Endothelial cell of umbilical vein (primary cell): ENCODE measurements around the gene CASP7. TPM values are rescaled to one million over a fixed set of nuclear protein-coding genes. Genes with fewer than 3 reads are reported as not detected.

ENCODE experiments used
- BruUV-seq: library from RNA; stranded (reverse); fragments of 400-500 nt; replicated peaks from 2 replicates; lab custom pipeline; 2021; lab: Mats Ljungman, UMichigan
- CTCF ChIA-PET: fragments of 300-600, 350-600 bp; sonication (Branson Sonifier 250); formaldehyde crosslinking; loops from one replicate; lab custom pipeline; 2021; ENCODE audit warnings: antibody characterized with exemption, inconsistent platforms; lab: Charles Lee
- POLR2A ChIA-PET: fragments of 300-600, 350-600 bp; sonication (Branson Sonifier 250); formaldehyde crosslinking; loops from one replicate; lab custom pipeline; 2021; ENCODE audit warnings: antibody characterized with exemption, inconsistent platforms; lab: Charles Lee
- DNase-seq: peaks from one replicate; pipeline ENCODE4 v3.0.0-alpha.2; 2011; ENCODE audit warnings: low read depth, low spot score
- FAIRE-seq: peaks from 2 replicates; lab custom pipeline; 2011; peaks lifted over from hg19 to GRCh38; lab: Jason Lieb, UNC
- H2AFZ ChIP-seq: 2 replicates; pipeline ENCODE4 v1.6.0; 2012; ENCODE audit warnings: low read depth, low read length, control low read depth, inconsistent platforms
- H3K27ac ChIP-seq: 2 replicates; pipeline ENCODE4 v1.5.1; 2011; ENCODE audit warnings: low read depth, mild to moderate bottlenecking, control low read depth, low read length, moderate library complexity; ENCODE audit not compliant: insufficient read depth
- H3K27me3 ChIP-seq, 2 experiments: 2 replicates each; pipeline versions ENCODE4 v1.6.0 to v1.6.1; 2011; ENCODE audit warnings: low read length in 2 of 2, mixed read lengths in 1 of 2; ENCODE audit not compliant: control insufficient read depth in 2 of 2, insufficient read depth in 2 of 2
- H3K36me3 ChIP-seq, 2 experiments: 2 replicates in 1 of 2; 3 replicates in 1 of 2; pipeline ENCODE4 v1.5.1; 2011; ENCODE audit warnings: low read length in 2 of 2, mild to moderate bottlenecking in 1 of 2, moderate library complexity in 1 of 2; ENCODE audit not compliant: control insufficient read depth in 2 of 2, insufficient read depth in 2 of 2; ENCODE audit errors: extremely low read depth in 1 of 2
- H3K4me1 ChIP-seq: 3 replicates; pipeline ENCODE4 v1.5.1; 2011; ENCODE audit warnings: mild to moderate bottlenecking, low read length; ENCODE audit not compliant: control insufficient read depth, insufficient read depth; ENCODE audit errors: extremely low read depth
- H3K4me2 ChIP-seq: 2 replicates; pipeline ENCODE4 v1.6.1; 2011; ENCODE audit warnings: low read length, control low read depth, mixed read lengths; ENCODE audit not compliant: insufficient read depth
- H3K4me3 ChIP-seq, 3 experiments: fragments of 200-600 bp in 1 of 3; sonication (generic), shearing (Covaris generic) in 1 of 3; replicated peaks in 1 of 3; 2 replicates each; pipeline ENCODE4 v1.5.1; 2011 to 2016; ENCODE audit warnings: control low read depth in 3 of 3, low read length in 3 of 3, mild to moderate bottlenecking in 2 of 3, inconsistent platforms in 1 of 3, low read depth in 1 of 3, moderate library complexity in 1 of 3; ENCODE audit not compliant: insufficient read depth in 1 of 3
- H3K79me2 ChIP-seq: 2 replicates; pipeline ENCODE4 v1.6.0; 2012; ENCODE audit warnings: low read length, inconsistent platforms; ENCODE audit not compliant: control insufficient read depth, insufficient read depth
- H3K9ac ChIP-seq: replicated peaks from 2 replicates; pipeline ENCODE3; 2011; ENCODE audit warnings: low read length, control low read depth; ENCODE audit not compliant: insufficient read depth; ENCODE audit errors: extremely low read depth
- H3K9me1 ChIP-seq: replicated peaks from 3 replicates; pipeline ENCODE4 v1.6.0; 2011; ENCODE audit warnings: mild to moderate bottlenecking, low read length; ENCODE audit not compliant: control insufficient read depth, insufficient read depth; ENCODE audit errors: extremely low read depth
- H3K9me3 ChIP-seq: replicated peaks from 2 replicates; pipeline ENCODE4 v1.5.1; 2012; ENCODE audit warnings: low read length, inconsistent platforms; ENCODE audit not compliant: control insufficient read depth, insufficient read depth
- H4K20me1 ChIP-seq: replicated peaks from 2 replicates; pipeline ENCODE3; 2011; ENCODE audit warnings: mild to moderate bottlenecking, low read length; ENCODE audit not compliant: control insufficient read depth, insufficient read depth; ENCODE audit errors: extremely low read depth
- CTCF ChIP-seq, 2 donors: IDR thresholded peaks; 1 replicate in 1 of 2; 2 replicates in 1 of 2; pipeline ENCODE4 v1.5.1; 2011; ENCODE audit warnings: low read length in 2 of 2, mild to moderate bottlenecking in 2 of 2, moderate library complexity in 2 of 2, control low read depth in 1 of 2, inconsistent platforms in 1 of 2, low read depth in 1 of 2; ENCODE audit not compliant: insufficient read depth in 1 of 2; ENCODE audit errors: extremely low read depth in 1 of 2
- EZH2 ChIP-seq: IDR thresholded peaks from 2 replicates; pipeline ENCODE4 v1.6.1; 2012; ENCODE audit warnings: borderline replicate concordance, low read depth, mild to moderate bottlenecking, moderate library complexity, low read length, inconsistent platforms; ENCODE audit not compliant: severe bottlenecking
- FOS ChIP-seq: IDR thresholded peaks from 2 replicates; pipeline ENCODE4 v1.6.1; 2011; ENCODE audit warnings: mild to moderate bottlenecking, low read length, moderate library complexity, borderline replicate concordance; ENCODE audit not compliant: insufficient read depth
- GATA2 ChIP-seq: IDR thresholded peaks from 2 replicates; pipeline ENCODE4 v1.7.0; 2011; ENCODE audit warnings: low read depth, mild to moderate bottlenecking, moderate library complexity, mixed read lengths, low read length; ENCODE audit not compliant: insufficient read length, insufficient read depth
- JUN ChIP-seq: IDR thresholded peaks from 2 replicates; pipeline ENCODE4 v1.6.1; 2011; ENCODE audit warnings: borderline replicate concordance, low read depth; ENCODE audit not compliant: insufficient read length, insufficient read depth
- MAX ChIP-seq: IDR thresholded peaks from 2 replicates; pipeline ENCODE4 v1.6.1; 2011; ENCODE audit not compliant: insufficient read depth, insufficient read length
- MYC ChIP-seq: IDR thresholded peaks from one replicate; pipeline ENCODE4 v1.6.1; 2011; ENCODE audit warnings: mild to moderate bottlenecking, low read depth, low read length
- POLR2A ChIP-seq: IDR thresholded peaks from 2 replicates; pipeline ENCODE4 v1.6.1; 2012; ENCODE audit warnings: low read depth, mild to moderate bottlenecking, control low read depth, low read length
- POLR2AphosphoS5 ChIP-seq: IDR thresholded peaks from 2 replicates; pipeline ENCODE4 v1.6.1; 2012; ENCODE audit warnings: low read depth, mild to moderate bottlenecking, control low read depth, low read length, moderate library complexity; ENCODE audit not compliant: insufficient read depth
- dilution Hi-C: fragments of 300-500 bp; cut with MboI; formaldehyde crosslinking; loops from one replicate; pipeline ENCODE4 v1.15.0; 2019; ENCODE audit warnings: low sequenced_read_pairs; ENCODE audit not compliant: extremely low pct_ligation_motif_present
- intact Hi-C: fragments of 100-400 bp; cut with micrococcal nuclease; formaldehyde crosslinking; loops from one replicate; pipeline ENCODE4 v1.10.0; 2022
- polyA plus RNA-seq, 4 experiments: library from polyadenylated mRNA; depleted of rRNA in 3 of 4; stranded (reverse) in 3 of 4; unstranded in 1 of 4; fragments of >200 nt; gene quantifications; 2 replicates each; pipeline versions ENCODE4 v1.2.1 to v1.2.3, GENCODE V29; 2011 to 2012; ENCODE audit warnings: missing spikeins in 1 of 4
- total RNA-seq: library from RNA; stranded (reverse); gene quantifications from 2 replicates; pipeline ENCODE4 v1.2.3, GENCODE V29; 2021

Gene CASP7
- total and polyA plus RNA-seq, 2 donors (not counting 3 experiments of a cell fraction or from before 2014, with no cell fraction given), result 14.6 to 54.3 TPM

- Histone ChIP-seq H2AFZ (no peak overlapping the region), H4K20me1 (no peaks in the 10 kb centered on the region), H3K4me3 (no peak overlapping the region), H3K4me1 (no peaks in the 10 kb centered on the region), H3K4me2 (no peak overlapping the region), H3K27me3 (peaks cover under 1 to 6% of the 10 kb centered on the region in 2 experiments), H3K9me1 (no peaks in the 10 kb centered on the region), H3K79me2 (no peaks in the 10 kb centered on the region), H3K9ac (no peak overlapping the region), H3K27ac (no peak overlapping the region), H3K9me3 (no peaks in the 10 kb centered on the region), H3K36me3 (no peaks in the 10 kb centered on the region)
- TF ChIP-seq JUN, result no peak
- TF ChIP-seq GATA2, result no peak
- no peak for TF ChIP-seq CTCF (IDR thresholded peaks at IDR 0.05; ENCODE audit: extremely low read depth in 1 of 2, insufficient read depth in 1 of 2, low read depth in 1 of 2, low read length in 2 of 2)
- no peak for TF ChIP-seq MAX
- TF ChIP-seq POLR2A, result no peak
- no peak for TF ChIP-seq MYC
- TF ChIP-seq FOS, result no peak
- no peak for TF ChIP-seq POLR2AphosphoS5
- no peak for TF ChIP-seq EZH2
- ChIA-PET POLR2A (no interaction called here), CTCF (no interaction called here)
- BruUV-seq, result no TSS peak
- FAIRE-seq (no peak), DNase-seq (no peak)
- dilution Hi-C loops (no loop called here), intact Hi-C loops (no loop called here)
Measured at GRCh38 chr10:113648478-113648877, 31.2 kb upstream of the CASP7 start.
